ENCODE results near the gene WDR6. TPM values are rescaled to one million over a fixed set of nuclear protein-coding genes. Genes with fewer than 3 reads are reported as not detected.

Gene WDR6
- total RNA-seq, 1 experiment from 2014 or later = 213 TPM

- Mint-ChIP-seq H3K4me3 (no peak overlapping the region), H3K27ac (no peak overlapping the region), H3K4me1 (peaks cover 14% of the 10 kb centered on the region), H3K36me3 (peaks cover 43% of the 10 kb centered on the region), H3K9me3 (no peaks in the 10 kb centered on the region), H3K27me3 (ENCODE audit: low read depth) (no peaks in the 10 kb centered on the region)
- DNase-seq (ENCODE audit: low spot score) (no peak), ATAC-seq (no peak)
- ChIA-PET CTCF (interaction anchor here (0.9 to 9.3 kb wide), 5 partner anchors 10 to 82 kb away, joined by 3 to 124 read pairs (median 9); partner anchors contain the start of genes NDUFAF3 and P4HTM), POLR2A (interaction anchor here (1.2 to 2.0 kb wide), 2 partner anchors 9 to 17 kb away, joined by 3 to 10 read pairs; partner anchors contain the start of gene NDUFAF3)
- TF ChIP-seq SMAD4 (CRISPR knock-in tag; IDR thresholded peaks at IDR 0.05) = no peak
- TF ChIP-seq, protein P1, sequence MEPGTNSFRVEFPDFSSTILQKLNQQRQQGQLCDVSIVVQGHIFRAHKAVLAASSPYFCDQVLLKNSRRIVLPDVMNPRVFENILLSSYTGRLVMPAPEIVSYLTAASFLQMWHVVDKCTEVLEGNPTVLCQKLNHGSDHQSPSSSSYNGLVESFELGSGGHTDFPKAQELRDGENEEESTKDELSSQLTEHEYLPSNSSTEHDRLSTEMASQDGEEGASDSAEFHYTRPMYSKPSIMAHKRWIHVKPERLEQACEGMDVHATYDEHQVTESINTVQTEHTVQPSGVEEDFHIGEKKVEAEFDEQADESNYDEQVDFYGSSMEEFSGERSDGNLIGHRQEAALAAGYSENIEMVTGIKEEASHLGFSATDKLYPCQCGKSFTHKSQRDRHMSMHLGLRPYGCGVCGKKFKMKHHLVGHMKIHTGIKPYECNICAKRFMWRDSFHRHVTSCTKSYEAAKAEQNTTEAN (CRISPR knock-in tag; IDR thresholded peaks at IDR 0.05) = no peak
- no peak for TF ChIP-seq PRRX2 (CRISPR knock-in tag; IDR thresholded peaks at IDR 0.05)
- TF ChIP-seq ERG (CRISPR knock-in tag; IDR thresholded peaks at IDR 0.05) = no peak
- no peak for TF ChIP-seq JAZF1 (CRISPR knock-in tag; IDR thresholded peaks at IDR 0.05)
- TF ChIP-seq TCF7 (CRISPR knock-in tag; IDR thresholded peaks at IDR 0.05; ENCODE audit: low read depth) = no peak
- TF ChIP-seq ZNF423 (CRISPR knock-in tag; IDR thresholded peaks at IDR 0.05) = no peak
- no peak for TF ChIP-seq TP53 (CRISPR knock-in tag; IDR thresholded peaks at IDR 0.05)
- no peak for TF ChIP-seq CREB1 (CRISPR knock-in tag; IDR thresholded peaks at IDR 0.05)
- no peak for TF ChIP-seq NR3C1 (CRISPR knock-in tag; conservative IDR thresholded peaks at IDR 0.05; ENCODE audit: low read depth)
- TF ChIP-seq ZNF317 (CRISPR knock-in tag; IDR thresholded peaks at IDR 0.05; ENCODE audit: borderline replicate concordance, low read depth) = no peak
- TF ChIP-seq, protein P2, sequence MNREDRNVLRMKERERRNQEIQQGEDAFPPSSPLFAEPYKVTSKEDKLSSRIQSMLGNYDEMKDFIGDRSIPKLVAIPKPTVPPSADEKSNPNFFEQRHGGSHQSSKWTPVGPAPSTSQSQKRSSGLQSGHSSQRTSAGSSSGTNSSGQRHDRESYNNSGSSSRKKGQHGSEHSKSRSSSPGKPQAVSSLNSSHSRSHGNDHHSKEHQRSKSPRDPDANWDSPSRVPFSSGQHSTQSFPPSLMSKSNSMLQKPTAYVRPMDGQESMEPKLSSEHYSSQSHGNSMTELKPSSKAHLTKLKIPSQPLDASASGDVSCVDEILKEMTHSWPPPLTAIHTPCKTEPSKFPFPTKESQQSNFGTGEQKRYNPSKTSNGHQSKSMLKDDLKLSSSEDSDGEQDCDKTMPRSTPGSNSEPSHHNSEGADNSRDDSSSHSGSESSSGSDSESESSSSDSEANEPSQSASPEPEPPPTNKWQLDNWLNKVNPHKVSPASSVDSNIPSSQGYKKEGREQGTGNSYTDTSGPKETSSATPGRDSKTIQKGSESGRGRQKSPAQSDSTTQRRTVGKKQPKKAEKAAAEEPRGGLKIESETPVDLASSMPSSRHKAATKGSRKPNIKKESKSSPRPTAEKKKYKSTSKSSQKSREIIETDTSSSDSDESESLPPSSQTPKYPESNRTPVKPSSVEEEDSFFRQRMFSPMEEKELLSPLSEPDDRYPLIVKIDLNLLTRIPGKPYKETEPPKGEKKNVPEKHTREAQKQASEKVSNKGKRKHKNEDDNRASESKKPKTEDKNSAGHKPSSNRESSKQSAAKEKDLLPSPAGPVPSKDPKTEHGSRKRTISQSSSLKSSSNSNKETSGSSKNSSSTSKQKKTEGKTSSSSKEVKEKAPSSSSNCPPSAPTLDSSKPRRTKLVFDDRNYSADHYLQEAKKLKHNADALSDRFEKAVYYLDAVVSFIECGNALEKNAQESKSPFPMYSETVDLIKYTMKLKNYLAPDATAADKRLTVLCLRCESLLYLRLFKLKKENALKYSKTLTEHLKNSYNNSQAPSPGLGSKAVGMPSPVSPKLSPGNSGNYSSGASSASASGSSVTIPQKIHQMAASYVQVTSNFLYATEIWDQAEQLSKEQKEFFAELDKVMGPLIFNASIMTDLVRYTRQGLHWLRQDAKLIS (CRISPR knock-in tag; IDR thresholded peaks at IDR 0.05; ENCODE audit: borderline replicate concordance) = no peak
Measured at GRCh38 chr3:49012441-49013017, 5.3 kb downstream of the WDR6 start.

- Mint-ChIP-seq H3K4me1 (peaks cover 10% of the 10 kb centered on the region), H3K36me3 (peaks cover 40% of the 10 kb centered on the region), H3K27me3 (ENCODE audit: low read depth) (no peaks in the 10 kb centered on the region), H3K4me3 (no peak overlapping the region), H3K9me3 (no peaks in the 10 kb centered on the region), H3K27ac (no peak overlapping the region)
- ChIA-PET POLR2A (interaction anchor here (1.5 to 2.0 kb wide), 2 partner anchors 9 to 16 kb away, joined by 3 to 10 read pairs; partner anchors contain the start of gene NDUFAF3), CTCF (interaction anchor here (0.8 to 9.3 kb wide), 16 partner anchors 9 to 378 kb away, joined by 3 to 124 read pairs (median 4); partner anchors contain the start of genes ARIH2, IMPDH2, KLHDC8B and LAMB2)
- DNase-seq (ENCODE audit: low spot score) (no peak), ATAC-seq (no peak)
- TF ChIP-seq NFE2L1 (CRISPR knock-in tag; IDR thresholded peaks at IDR 0.05) = no peak
- TF ChIP-seq ETV6 (CRISPR knock-in tag; IDR thresholded peaks at IDR 0.05) = no peak
- TF ChIP-seq, protein P3, sequence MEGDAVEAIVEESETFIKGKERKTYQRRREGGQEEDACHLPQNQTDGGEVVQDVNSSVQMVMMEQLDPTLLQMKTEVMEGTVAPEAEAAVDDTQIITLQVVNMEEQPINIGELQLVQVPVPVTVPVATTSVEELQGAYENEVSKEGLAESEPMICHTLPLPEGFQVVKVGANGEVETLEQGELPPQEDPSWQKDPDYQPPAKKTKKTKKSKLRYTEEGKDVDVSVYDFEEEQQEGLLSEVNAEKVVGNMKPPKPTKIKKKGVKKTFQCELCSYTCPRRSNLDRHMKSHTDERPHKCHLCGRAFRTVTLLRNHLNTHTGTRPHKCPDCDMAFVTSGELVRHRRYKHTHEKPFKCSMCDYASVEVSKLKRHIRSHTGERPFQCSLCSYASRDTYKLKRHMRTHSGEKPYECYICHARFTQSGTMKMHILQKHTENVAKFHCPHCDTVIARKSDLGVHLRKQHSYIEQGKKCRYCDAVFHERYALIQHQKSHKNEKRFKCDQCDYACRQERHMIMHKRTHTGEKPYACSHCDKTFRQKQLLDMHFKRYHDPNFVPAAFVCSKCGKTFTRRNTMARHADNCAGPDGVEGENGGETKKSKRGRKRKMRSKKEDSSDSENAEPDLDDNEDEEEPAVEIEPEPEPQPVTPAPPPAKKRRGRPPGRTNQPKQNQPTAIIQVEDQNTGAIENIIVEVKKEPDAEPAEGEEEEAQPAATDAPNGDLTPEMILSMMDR (IDR thresholded peaks at IDR 0.05) = no peak
- TF ChIP-seq, protein P4, sequence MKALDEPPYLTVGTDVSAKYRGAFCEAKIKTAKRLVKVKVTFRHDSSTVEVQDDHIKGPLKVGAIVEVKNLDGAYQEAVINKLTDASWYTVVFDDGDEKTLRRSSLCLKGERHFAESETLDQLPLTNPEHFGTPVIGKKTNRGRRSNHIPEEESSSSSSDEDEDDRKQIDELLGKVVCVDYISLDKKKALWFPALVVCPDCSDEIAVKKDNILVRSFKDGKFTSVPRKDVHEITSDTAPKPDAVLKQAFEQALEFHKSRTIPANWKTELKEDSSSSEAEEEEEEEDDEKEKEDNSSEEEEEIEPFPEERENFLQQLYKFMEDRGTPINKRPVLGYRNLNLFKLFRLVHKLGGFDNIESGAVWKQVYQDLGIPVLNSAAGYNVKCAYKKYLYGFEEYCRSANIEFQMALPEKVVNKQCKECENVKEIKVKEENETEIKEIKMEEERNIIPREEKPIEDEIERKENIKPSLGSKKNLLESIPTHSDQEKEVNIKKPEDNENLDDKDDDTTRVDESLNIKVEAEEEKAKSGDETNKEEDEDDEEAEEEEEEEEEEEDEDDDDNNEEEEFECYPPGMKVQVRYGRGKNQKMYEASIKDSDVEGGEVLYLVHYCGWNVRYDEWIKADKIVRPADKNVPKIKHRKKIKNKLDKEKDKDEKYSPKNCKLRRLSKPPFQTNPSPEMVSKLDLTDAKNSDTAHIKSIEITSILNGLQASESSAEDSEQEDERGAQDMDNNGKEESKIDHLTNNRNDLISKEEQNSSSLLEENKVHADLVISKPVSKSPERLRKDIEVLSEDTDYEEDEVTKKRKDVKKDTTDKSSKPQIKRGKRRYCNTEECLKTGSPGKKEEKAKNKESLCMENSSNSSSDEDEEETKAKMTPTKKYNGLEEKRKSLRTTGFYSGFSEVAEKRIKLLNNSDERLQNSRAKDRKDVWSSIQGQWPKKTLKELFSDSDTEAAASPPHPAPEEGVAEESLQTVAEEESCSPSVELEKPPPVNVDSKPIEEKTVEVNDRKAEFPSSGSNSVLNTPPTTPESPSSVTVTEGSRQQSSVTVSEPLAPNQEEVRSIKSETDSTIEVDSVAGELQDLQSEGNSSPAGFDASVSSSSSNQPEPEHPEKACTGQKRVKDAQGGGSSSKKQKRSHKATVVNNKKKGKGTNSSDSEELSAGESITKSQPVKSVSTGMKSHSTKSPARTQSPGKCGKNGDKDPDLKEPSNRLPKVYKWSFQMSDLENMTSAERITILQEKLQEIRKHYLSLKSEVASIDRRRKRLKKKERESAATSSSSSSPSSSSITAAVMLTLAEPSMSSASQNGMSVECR (CRISPR knock-in tag; IDR thresholded peaks at IDR 0.05; ENCODE audit: borderline replicate concordance) = no peak
- TF ChIP-seq, protein P5, sequence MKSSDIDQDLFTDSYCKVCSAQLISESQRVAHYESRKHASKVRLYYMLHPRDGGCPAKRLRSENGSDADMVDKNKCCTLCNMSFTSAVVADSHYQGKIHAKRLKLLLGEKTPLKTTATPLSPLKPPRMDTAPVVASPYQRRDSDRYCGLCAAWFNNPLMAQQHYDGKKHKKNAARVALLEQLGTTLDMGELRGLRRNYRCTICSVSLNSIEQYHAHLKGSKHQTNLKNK (CRISPR knock-in tag; IDR thresholded peaks at IDR 0.05) = no peak
- TF ChIP-seq GABPB1 (CRISPR knock-in tag; IDR thresholded peaks at IDR 0.05) = no peak
- TF ChIP-seq CREM (CRISPR knock-in tag; IDR thresholded peaks at IDR 0.05) = no peak
- TF ChIP-seq RORB (CRISPR knock-in tag; IDR thresholded peaks at IDR 0.05) = no peak
Measured at GRCh38 chr3:49013113-49013737, 6.0 kb downstream of the WDR6 start.
